ENCODE measurements around the gene ANKUB1.
A peak's percentile ranks its signal among the peaks of the same experiment; 100 is the strongest.

ANKUB1 gene

GRCh38 chr3:149752788-149753136, 39.6 kb downstream of the ANKUB1 start:
- no peak for DNase-seq

- DNase-seq = peak; percentile 80
These were observed 40.1 kb downstream of the ANKUB1 start, which contains the start of gene COMMD2 for GRCh38 chr3:149752051-149752787. Gene COMMD2, minus strand, starts transcription at chr3:149752489. Its CDS starts 45 bp downstream, at chr3:149752444.

- DNase-seq = no peak
These were observed 40.8 kb downstream of the ANKUB1 start for GRCh38 chr3:149751551-149751950.

GRCh38 chr3:149744606-149745005, 47.7 kb downstream of the ANKUB1 start:
- DNase-seq = no peak

GRCh38 chr3:149744151-149744550, 48.2 kb downstream of the ANKUB1 start:
- no peak for DNase-seq

GRCh38 chr3:149739396-149739795, 53.0 kb downstream of the ANKUB1 start:
- DNase-seq = no peak

GRCh38 chr3:149738876-149739275, 53.5 kb downstream of the ANKUB1 start:
- DNase-seq = no peak

- DNase-seq = no peak
These were observed 55.5 kb downstream of the ANKUB1 start for GRCh38 chr3:149736953-149737205.

- DNase-seq = no peak
These were observed 56.0 kb downstream of the ANKUB1 start for GRCh38 chr3:149736175-149736952.

GRCh38 chr3:149732234-149732633, 60.1 kb downstream of the ANKUB1 start:
- no peak for DNase-seq

GRCh38 chr3:149727656-149728055, 64.7 kb downstream of the ANKUB1 start:
- no peak for DNase-seq

GRCh38 chr3:149726716-149727407, 65.5 kb downstream of the ANKUB1 start:
- no peak for DNase-seq

- DNase-seq = no peak
These were observed 68.6 kb downstream of the ANKUB1 start for GRCh38 chr3:149723781-149724180.

GRCh38 chr3:149720918-149721317, 71.4 kb downstream of the ANKUB1 start:
- no peak for DNase-seq

- no peak for DNase-seq
These were observed 74.8 kb downstream of the ANKUB1 start for GRCh38 chr3:149717391-149718056.

GRCh38 chr3:149716984-149717383, 75.4 kb downstream of the ANKUB1 start:
- no peak for DNase-seq

GRCh38 chr3:149715247-149715646, 77.1 kb downstream of the ANKUB1 start:
- DNase-seq = no peak

GRCh38 chr3:149713730-149714654, 78.4 kb downstream of the ANKUB1 start:
- DNase-seq = no peak
